HG02610 (cell line): Measurements from ENCODE around the gene LAMP5.
A peak's percentile ranks its signal among the peaks of the same experiment; 100 is the strongest.

ENCODE experiments used
- ATAC-seq: cut with Tn5 transposase; IDR thresholded peaks from one replicate; pipeline ENCODE4 v1.9.1; 2021; ENCODE audit warnings: mild to moderate bottlenecking, moderate library complexity; ENCODE audit not compliant: unreplicated experiment

LAMP5 gene

GRCh38 chr20:9531581-9531980 lies 17.2 kb downstream of the LAMP5 start:
- no peak for ATAC-seq

- no peak for ATAC-seq
These were observed 17.9 kb downstream of the LAMP5 start for GRCh38 chr20:9532069-9532838.

GRCh38 chr20:9534025-9534424 lies 19.6 kb downstream of the LAMP5 start:
- ATAC-seq = no peak

GRCh38 chr20:9535449-9535848 lies 21.1 kb downstream of the LAMP5 start:
- no peak for ATAC-seq

- no peak for ATAC-seq
These were observed 28.8 kb downstream of the LAMP5 start for GRCh38 chr20:9543214-9543613.

GRCh38 chr20:9550283-9550682 lies 35.9 kb downstream of the LAMP5 start:
- ATAC-seq = no peak

GRCh38 chr20:9550871-9551270 lies 36.5 kb downstream of the LAMP5 start:
- no peak for ATAC-seq

GRCh38 chr20:9551808-9552550 lies 37.6 kb downstream of the LAMP5 start:
- no peak for ATAC-seq

GRCh38 chr20:9555781-9556180 lies 41.4 kb downstream of the LAMP5 start:
- peak; percentile 73 for ATAC-seq

- no peak for ATAC-seq
These were observed 43.0 kb downstream of the LAMP5 start for GRCh38 chr20:9557411-9557810.

- ATAC-seq = no peak
These were observed 51.6 kb downstream of the LAMP5 start for GRCh38 chr20:9565910-9566550.

- ATAC-seq = no peak
These were observed 52.6 kb downstream of the LAMP5 start for GRCh38 chr20:9566977-9567376.

- no peak for ATAC-seq
These were observed 56.2 kb downstream of the LAMP5 start for GRCh38 chr20:9570612-9571011.

GRCh38 chr20:9571783-9572182 lies 57.4 kb downstream of the LAMP5 start:
- ATAC-seq = no peak

GRCh38 chr20:9572670-9573069 lies 58.3 kb downstream of the LAMP5 start:
- ATAC-seq = no peak

- peak; percentile 69 for ATAC-seq
These were observed 59.2 kb downstream of the LAMP5 start for GRCh38 chr20:9573335-9574151.

- no peak for ATAC-seq
These were observed 59.8 kb downstream of the LAMP5 start for GRCh38 chr20:9574181-9574580.

GRCh38 chr20:9574776-9575175 lies 60.4 kb downstream of the LAMP5 start:
- ATAC-seq = no peak

GRCh38 chr20:9575836-9576235 lies 61.4 kb downstream of the LAMP5 start:
- ATAC-seq = no peak

- ATAC-seq = no peak
These were observed 62.3 kb downstream of the LAMP5 start for GRCh38 chr20:9576695-9577094.

GRCh38 chr20:9577397-9577796 lies 63.0 kb downstream of the LAMP5 start:
- ATAC-seq = no peak
